GM18505 (cell line): Measurements from ENCODE around the gene RNF40.

Source experiments
- ATAC-seq: cut with Tn5 transposase; IDR thresholded peaks from one replicate; pipeline ENCODE4 v1.9.1; 2021; ENCODE audit not compliant: unreplicated experiment
- POLR2A ChIP-seq: IDR thresholded peaks from 4 replicates; pipeline ENCODE4 v1.6.1; 2011; ENCODE audit warnings: borderline replicate concordance; ENCODE audit not compliant: insufficient read depth, insufficient read length; ENCODE audit errors: extremely low read depth

The RNF40 gene

DNA sequence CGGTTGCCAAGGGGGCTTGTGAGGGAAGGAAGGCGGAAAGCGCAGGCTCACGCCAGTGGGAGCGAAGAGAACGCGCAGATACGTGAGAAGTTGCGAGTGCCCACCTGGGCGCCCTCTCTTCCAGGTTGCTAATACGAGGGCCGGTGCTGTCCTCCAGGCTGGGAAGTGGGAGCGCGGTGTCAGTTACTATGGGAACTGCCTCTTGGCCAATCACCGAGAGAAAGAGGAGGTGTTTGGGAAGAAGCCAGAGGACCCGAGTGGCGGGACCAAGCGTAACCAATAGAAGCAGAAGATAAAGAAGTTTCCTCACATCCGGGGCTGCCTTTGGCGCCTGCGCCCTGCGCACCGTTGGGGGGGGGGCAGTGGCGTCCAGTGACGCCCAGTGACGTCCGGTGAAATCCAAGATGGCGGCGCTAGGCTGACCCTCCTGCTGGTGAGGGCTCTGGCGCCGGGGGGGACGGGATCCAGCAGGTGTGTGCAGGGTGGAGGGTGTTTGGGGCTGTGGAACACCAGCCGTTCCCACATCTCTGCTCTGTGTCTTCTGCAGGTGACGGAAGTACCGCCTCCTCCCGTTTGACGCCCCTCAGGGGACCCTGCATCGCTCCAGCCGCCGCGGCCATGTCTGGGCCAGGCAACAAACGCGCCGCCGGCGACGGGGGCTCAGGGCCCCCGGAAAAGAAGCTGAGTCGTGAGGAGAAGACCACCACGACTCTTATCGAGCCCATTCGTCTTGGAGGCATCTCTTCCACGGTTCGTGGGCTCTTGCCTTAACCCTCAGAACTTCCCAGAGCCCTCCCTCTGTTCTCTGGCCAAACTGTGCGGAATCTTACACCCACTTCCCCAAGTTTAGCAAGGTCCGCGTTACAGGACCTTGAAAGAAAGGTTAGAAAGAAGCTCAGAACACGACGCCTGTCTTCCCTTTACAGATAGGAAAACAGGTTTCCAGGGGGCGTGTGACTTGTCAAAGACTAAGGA lies at the start of gene RNF40, which contains the start of gene CFAP119:
Gene RNF40, plus strand, starts transcription at position 395 of the 975 bp plus-strand sequence. Its CDS starts 224 bp downstream, at position 619.
Gene CFAP119, minus strand, starts transcription at position 135 of the 975 bp plus-strand sequence. CDS start 314 bp downstream, outside the sequence.
- TF ChIP-seq POLR2A, result peak; percentile 92
- peak; percentile 80 for ATAC-seq

DNA sequence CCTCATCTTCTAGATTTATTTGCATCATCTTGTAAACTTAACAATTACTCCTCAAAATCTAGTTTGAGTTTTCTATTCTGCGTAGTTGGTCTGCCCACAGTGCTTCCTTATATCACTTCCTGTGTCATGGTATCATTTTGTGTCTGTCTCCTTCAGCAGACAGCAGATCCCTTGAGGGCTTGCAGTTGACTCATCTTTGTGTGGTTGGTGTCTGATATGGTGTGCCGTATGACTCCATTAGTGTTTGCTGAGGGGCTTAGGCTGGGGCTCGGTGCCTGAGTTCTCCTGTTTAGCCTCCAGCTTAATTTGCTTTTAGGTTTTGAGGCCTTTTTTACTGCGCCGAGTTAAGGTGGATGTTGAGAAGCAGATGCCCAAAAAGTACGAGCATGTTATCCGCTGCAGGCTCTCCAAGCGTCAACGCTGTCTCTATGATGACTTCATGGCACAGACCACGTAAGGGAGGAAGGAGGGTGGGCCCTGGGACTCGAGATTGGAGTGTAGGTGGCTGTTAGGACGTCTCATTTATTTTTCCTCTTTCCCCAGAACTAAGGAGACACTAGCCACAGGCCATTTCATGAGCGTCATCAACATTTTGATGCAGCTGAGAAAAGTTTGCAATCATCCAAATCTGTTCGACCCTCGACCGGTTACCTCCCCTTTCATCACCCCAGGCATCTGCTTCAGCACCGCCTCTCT lies 46.2 kb upstream of the RNF40 start:
- TF ChIP-seq POLR2A, result no peak
- ATAC-seq, result no peak

DNA sequence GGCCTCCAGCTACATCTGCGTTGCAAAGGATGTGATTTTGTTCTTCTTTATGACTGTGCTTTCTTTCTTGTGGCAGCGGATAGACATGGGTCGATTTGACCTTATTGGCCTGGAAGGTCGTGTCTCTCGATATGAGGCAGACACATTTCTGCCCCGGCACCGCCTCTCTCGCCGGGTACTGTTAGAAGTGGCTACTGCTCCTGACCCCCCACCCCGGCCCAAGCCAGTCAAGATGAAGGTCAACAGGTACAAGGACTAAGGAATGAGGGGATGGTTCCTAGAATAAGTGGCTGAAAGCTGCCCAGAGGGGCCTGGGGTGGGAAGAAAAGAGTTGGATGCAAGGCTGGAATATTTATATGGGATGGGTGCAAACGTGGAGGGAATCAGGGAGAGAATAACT lies 42.0 kb upstream of the RNF40 start:
- TF ChIP-seq POLR2A, result no peak
- no peak for ATAC-seq

DNA sequence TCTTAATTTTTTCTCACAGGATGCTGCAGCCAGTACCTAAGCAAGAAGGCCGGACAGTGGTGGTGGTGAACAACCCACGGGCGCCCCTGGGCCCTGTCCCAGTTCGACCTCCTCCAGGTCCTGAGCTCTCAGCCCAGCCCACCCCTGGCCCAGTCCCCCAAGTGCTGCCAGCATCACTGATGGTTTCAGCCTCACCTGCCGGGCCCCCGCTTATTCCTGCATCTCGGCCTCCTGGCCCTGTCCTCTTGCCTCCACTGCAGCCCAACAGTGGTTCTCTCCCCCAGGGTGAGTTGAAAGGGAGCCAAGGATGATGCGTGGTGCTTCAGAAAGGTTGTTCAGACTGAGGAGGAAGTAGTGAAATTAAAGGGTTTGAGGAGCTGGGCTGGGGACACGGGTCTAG lies 41.4 kb upstream of the RNF40 start:
- ATAC-seq, result no peak
- TF ChIP-seq POLR2A, result no peak

DNA sequence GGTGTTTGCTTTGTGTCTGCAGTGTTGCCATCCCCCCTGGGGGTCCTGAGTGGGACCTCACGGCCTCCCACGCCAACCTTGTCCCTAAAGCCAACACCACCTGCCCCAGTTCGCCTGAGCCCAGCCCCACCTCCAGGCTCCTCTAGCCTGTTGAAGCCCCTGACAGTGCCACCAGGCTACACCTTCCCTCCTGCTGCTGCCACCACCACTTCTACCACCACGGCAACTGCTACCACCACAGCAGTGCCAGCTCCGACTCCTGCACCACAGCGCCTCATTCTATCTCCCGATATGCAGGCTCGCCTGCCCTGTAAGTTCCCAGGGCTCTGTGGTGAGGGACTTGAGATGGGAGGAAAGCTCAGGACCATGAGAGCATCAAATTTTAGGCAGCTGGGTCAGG lies 41.0 kb upstream of the RNF40 start:
- ATAC-seq, result no peak
- TF ChIP-seq POLR2A, result no peak

DNA sequence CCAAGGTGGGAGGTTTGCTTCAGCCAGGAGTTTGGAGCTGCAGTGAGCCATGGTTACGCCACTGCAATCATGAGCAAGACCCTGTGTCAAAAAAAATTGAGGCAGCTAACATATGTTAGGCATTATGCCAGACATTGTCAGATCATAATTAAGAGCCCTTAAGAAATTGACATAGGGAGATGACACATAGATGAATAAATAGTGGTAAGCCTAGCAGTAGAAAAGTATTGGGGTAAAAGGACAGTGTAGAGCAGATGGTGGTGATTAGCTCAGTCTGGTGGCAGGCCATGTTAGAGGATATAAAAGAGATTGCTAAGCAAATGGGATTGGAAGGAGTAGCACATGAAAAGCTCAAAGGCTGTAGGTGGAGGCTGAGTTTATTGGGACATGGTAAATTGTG lies 40.5 kb upstream of the RNF40 start:
- ATAC-seq, result no peak
- no peak for TF ChIP-seq POLR2A

DNA sequence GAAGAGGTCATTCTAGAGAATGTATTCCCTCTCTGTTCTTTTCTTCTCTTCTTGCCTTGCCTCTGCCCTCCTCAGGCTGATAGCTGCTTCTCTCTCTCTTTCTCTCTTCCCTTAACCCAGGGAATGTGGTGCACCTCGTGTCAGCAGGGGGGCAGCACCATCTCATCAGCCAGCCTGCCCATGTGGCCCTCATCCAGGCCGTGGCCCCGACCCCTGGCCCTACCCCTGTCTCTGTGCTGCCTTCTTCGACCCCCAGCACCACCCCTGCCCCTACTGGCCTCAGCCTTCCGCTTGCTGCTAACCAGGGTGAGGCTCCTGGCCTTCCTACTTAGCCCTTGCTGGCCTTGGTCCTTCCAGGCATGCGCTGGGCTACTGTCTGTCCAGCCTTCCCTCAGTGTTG lies 39.7 kb upstream of the RNF40 start:
- no peak for TF ChIP-seq POLR2A
- ATAC-seq, result no peak

DNA sequence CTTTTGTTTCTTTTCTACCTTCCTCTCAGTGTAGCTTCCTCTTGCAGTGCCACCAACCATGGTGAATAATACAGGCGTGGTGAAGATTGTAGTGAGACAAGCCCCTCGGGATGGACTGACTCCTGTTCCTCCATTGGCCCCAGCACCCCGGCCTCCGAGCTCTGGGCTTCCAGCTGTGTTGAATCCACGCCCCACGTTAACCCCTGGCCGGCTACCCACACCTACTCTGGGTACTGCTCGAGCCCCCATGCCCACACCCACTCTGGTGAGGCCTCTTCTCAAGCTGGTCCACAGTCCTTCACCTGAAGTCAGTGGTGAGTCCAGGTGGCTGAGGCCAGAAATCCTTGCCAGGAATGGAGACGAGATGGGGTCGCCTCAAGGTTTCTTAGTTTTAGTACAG lies 39.2 kb upstream of the RNF40 start:
- no peak for TF ChIP-seq POLR2A
- ATAC-seq, result no peak

DNA sequence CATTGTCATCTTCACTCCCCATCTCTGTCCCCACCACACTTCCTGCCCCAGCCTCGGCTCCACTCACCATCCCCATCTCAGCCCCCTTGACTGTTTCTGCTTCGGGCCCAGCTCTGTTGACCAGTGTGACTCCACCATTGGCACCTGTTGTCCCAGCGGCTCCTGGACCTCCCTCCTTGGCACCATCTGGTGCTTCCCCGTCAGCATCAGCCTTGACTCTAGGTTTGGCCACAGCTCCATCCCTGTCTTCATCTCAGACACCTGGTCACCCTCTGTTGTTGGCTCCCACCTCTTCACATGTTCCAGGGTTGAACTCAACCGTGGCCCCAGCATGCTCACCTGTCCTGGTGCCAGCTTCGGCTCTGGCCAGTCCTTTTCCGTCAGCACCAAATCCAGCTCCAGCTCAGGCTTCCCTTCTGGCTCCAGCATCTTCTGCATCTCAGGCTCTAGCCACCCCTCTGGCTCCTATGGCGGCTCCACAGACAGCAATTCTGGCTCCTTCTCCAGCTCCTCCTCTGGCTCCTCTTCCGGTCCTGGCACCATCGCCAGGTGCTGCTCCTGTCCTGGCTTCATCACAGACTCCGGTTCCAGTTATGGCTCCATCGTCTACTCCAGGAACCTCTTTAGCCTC lies 38.3 kb upstream of the RNF40 start:
- TF ChIP-seq POLR2A, result no peak
- no peak for ATAC-seq

DNA sequence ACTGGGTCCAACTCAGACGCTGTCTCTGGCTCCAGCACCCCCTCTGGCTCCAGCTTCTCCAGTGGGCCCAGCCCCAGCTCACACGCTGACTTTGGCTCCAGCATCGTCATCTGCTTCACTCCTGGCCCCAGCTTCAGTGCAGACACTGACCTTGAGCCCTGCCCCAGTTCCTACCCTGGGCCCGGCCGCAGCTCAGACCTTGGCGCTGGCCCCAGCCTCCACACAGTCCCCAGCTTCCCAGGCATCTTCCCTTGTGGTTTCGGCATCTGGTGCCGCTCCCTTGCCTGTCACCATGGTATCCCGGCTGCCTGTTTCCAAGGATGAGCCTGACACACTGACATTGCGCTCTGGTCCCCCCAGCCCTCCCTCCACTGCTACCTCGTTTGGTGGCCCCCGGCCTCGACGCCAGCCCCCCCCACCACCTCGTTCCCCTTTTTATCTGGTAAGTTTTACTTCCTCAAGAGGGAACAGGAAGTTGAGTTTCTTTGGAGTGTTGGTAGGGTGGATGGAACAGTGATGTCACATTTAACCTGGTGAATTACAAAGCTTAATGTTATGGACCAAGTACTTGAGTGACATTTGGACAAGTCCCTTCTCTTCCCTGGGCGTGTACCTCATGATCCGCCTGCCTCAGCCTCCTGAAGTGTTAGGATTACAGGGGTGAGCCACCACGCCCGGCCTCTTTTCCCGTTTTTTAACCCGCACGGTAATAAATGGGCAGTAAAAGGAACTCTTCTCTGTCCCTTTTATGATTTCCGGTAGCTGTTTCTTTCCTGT lies 37.3 kb upstream of the RNF40 start:
- TF ChIP-seq POLR2A, result no peak
- ATAC-seq, result no peak

DNA sequence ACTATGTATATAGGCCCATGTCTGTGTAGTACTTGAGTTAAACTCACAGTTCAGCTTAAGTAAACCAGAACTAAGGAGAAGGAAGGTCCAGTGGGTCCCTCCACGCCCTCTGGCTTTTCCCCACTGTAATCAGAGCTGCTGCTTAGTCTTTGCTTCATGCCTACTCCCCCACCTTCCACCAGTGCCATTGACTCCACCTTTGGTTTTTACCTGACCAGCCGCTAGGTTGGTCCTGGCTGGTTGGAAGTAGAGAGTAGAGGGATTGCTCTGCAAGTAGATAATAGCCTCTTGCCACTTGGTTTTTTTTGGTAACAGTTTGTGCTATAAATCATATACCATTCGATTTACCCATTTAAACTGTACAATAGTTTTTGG lies 36.7 kb upstream of the RNF40 start:
- no peak for TF ChIP-seq POLR2A
- no peak for ATAC-seq

DNA sequence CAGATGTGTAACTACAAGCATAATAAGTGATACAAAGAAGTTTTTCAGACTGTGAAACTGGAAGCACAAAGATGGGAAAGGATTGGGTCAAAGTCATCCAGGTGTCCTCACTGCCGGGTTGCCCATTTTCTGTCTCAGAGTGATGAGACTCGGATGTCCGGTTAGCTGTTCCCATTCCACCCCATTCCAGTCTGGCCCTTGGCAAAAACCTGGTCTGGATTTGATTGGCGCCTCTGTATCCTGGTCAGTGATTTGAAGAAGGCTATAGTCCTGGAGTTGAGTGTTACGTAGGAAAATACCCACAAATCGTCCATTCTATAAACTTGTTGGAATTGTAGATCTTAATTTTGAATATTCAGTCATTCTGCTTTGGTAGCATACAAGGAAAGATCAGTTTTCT lies 33.8 kb upstream of the RNF40 start:
- TF ChIP-seq POLR2A, result no peak
- ATAC-seq, result no peak
